Measurements from ENCODE around the gene SPEN.

SPEN gene

DNA sequence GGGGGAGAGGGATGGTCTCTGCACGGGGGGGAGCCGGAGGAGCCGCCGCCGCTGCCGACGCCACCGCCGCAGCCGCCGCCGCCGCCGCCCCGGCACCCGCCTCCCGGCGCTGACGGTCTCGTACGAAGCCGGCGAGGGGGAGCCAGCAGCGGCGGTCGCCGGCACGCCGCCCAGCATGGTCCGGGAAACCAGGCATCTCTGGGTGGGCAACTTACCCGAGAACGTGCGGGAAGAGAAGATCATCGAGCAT, 311 bp downstream of the SPEN start:
- H3K4me2 ChIP-seq: peak overlapping the region; percentile 92
- no peaks in the 10 kb centered on the region for H3K27me3 ChIP-seq
- H4K20me1 ChIP-seq: peaks cover 32% of the 10 kb centered on the region
- H3K36me3 ChIP-seq: no peaks in the 10 kb centered on the region
- TF ChIP-seq Cebpa-rat (IDR thresholded peaks at IDR 0.05): no peak
- H3K9me3 ChIP-seq: no peaks in the 10 kb centered on the region
- peak overlapping the region; percentile 99 for H3K9ac ChIP-seq
- peak overlapping the region; percentile 99 for H3K4me3 ChIP-seq
- H3K4me1 ChIP-seq: peaks cover 71% of the 10 kb centered on the region
- H3K27ac ChIP-seq: peak overlapping the region; percentile 98

DNA sequence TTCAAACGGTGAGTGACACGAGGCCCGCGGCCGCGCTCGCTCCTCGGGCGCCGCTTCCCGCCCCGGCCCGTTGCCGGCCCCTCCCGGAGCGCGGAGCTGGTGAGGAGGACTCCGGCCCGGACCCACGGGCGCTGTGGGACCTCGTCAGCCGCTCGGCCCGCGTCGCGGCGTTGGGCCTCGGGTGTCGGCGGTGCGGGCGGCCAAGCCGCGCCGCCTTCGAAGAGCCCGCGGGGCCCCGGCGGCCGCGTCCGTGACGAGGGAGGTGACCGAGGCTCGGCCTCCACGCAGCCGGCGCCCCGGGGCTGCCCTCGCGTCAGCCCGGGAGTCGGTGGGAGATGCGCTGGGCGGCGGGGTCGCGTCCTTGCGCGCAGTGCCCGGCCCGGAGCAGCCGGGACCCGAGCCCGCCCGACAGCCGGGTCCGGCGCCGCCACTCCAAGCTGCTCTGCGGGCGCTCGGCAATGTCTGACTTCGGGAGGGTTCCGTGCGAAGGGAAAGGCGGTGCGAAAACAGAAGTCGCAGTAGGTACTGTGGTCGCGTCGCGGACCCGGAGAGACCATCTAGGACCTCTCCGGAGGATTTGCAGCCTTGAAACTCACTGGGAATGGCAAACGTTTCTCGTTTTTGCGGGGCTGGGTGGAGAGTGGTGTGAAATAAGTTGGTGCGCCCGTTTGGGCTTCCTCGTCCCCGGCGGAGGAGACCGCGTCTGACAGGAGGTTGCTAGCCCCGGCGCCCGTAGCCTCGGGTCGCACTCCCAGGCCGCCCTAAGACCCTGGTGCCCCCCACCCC, 829 bp downstream of the SPEN start:
- peaks cover 37% of the 10 kb centered on the region for H4K20me1 ChIP-seq
- H3K4me2 ChIP-seq: peak overlapping the region; percentile 92
- H3K27me3 ChIP-seq: no peaks in the 10 kb centered on the region
- peak overlapping the region; percentile 99 for H3K9ac ChIP-seq
- no peak for TF ChIP-seq Cebpa-rat (IDR thresholded peaks at IDR 0.05)
- H3K9me3 ChIP-seq: no peaks in the 10 kb centered on the region
- peaks cover 71% of the 10 kb centered on the region for H3K4me1 ChIP-seq
- peaks cover 3% of the 10 kb centered on the region; the same call in 1 of the 2 replicates for H3K36me3 ChIP-seq
- peak overlapping the region; percentile 98 for H3K27ac ChIP-seq
- peak overlapping the region; percentile 99 for H3K4me3 ChIP-seq

DNA sequence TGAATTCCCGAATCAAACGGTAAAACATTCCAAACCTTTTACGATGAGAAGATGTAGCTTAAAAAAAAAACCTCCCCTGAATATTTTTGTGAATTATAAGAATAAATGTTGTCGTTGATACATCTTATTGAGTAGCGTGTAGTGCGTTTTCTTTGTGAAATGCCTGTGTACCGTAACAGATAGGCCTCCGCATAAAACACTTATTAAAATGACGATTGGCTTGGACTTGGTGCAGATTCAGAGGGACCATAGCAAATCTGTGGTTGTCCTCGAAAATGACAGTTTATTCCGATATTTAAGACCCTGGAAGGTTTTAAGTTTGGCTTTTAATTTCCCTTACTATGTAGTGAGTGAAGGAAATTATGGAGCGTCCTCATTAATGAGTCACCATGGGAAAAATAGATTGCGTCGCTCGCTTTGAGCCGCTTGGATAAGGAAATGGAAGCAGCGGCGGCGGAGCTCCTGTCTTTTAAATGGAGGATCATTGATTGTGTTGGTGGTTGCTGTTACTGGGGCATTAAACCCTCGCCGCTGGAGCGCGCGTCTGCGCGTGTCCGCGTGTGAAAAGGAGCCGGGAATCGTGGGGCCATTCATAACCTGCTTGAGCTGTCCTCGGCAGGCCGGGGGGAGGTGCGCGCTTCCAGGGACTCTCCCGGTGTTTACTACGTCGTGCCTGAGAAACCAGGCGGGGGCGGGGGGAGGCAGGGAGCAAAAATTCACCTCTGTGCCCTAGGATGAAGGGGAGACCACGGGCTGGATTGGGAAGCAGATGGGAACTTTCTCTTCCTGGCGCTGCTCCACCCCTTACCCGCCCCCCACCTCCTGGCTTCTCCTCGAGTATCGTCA, 1.6 kb downstream of the SPEN start:
- peaks cover 9% of the 10 kb centered on the region; the same call in 1 of the 2 replicates for H3K36me3 ChIP-seq
- H3K9me3 ChIP-seq: no peaks in the 10 kb centered on the region
- peak overlapping the region; percentile 98 for H3K27ac ChIP-seq
- peak overlapping the region; percentile 99 for H3K9ac ChIP-seq
- peak overlapping the region; percentile 99 for H3K4me3 ChIP-seq
- H3K27me3 ChIP-seq: no peaks in the 10 kb centered on the region
- peak overlapping the region; percentile 92 for H3K4me2 ChIP-seq
- no peak for TF ChIP-seq Cebpa-rat (IDR thresholded peaks at IDR 0.05)
- peaks cover 45% of the 10 kb centered on the region for H4K20me1 ChIP-seq
- peaks cover 69% of the 10 kb centered on the region for H3K4me1 ChIP-seq

DNA sequence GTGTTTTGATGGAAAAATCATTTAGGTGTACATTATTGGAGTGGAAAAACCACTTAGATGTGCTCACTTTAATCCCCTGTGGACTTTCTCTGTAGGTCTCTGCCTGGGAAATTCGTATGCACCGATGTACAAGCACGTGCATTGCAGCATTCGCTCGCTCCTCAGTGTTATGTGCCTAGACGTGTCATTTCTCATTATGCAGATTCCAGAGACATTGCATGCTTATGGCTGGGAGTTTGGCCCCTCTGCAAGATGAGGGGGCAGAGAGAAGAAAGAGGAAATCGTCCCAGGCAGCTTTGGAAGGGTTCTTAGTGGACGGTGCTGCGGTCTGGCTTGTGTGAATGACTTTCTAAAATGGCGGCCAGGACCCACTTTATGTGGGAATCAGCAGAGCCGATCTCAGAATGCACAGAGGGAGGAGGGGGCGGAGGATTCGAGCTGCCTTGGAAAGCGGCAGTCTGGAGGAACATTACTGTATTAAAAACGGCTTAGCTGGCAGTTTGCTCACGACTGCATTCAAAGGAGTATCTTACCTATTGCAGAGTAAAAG, 2.3 kb downstream of the SPEN start:
- H3K4me1 ChIP-seq: peaks cover 62% of the 10 kb centered on the region

DNA sequence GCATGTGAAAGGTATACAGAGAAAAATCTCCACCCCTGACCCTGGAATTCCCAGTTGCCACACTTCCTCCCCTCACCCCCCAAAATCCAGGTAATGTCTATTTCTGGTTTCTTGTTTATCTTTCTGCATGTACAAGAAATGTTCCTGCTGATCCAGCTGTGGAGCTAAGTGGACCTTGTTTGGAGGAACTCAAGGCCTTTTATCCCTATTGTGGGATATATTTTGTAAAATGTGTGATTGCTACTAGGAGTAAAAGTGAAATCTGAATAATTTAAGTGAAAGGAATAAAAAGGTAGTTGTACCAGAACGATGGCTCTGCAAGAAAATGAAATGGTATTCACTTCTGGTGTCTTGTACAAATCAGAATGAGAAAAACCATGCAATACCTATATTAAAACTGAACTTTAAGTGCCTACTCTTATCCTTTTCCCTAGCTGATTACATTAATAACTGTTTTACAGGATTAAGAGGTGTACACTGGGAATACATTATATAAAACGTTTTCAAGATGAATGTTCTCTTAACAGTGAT, 3.0 kb downstream of the SPEN start:
- Histone ChIP-seq H3K4me2 (peak overlapping the region; percentile 92), H3K9me3 (no peaks in the 10 kb centered on the region), H3K36me3 (peaks cover 9% of the 10 kb centered on the region; the same call in 1 of the 2 replicates), H4K20me1 (peaks cover 59% of the 10 kb centered on the region), H3K27ac (peak overlapping the region; percentile 98), H3K27me3 (no peaks in the 10 kb centered on the region), H3K4me3 (peak overlapping the region; percentile 99), H3K9ac (peak overlapping the region; percentile 99), H3K4me1 (peaks cover 58% of the 10 kb centered on the region)
- TF ChIP-seq Cebpa-rat (IDR thresholded peaks at IDR 0.05): no peak

More for the DNA sequence above, 2.3 kb downstream of the SPEN start:
- peak overlapping the region; percentile 99 for H3K4me3 ChIP-seq
- H3K9ac ChIP-seq: peak overlapping the region; percentile 99
- peak overlapping the region; percentile 92 for H3K4me2 ChIP-seq
- H3K27me3 ChIP-seq: no peaks in the 10 kb centered on the region
- H4K20me1 ChIP-seq: peaks cover 52% of the 10 kb centered on the region
- no peak for TF ChIP-seq Cebpa-rat (IDR thresholded peaks at IDR 0.05)
- H3K27ac ChIP-seq: peak overlapping the region; percentile 98
- peaks cover 9% of the 10 kb centered on the region; the same call in 1 of the 2 replicates for H3K36me3 ChIP-seq
- H3K9me3 ChIP-seq: no peaks in the 10 kb centered on the region

DNA sequence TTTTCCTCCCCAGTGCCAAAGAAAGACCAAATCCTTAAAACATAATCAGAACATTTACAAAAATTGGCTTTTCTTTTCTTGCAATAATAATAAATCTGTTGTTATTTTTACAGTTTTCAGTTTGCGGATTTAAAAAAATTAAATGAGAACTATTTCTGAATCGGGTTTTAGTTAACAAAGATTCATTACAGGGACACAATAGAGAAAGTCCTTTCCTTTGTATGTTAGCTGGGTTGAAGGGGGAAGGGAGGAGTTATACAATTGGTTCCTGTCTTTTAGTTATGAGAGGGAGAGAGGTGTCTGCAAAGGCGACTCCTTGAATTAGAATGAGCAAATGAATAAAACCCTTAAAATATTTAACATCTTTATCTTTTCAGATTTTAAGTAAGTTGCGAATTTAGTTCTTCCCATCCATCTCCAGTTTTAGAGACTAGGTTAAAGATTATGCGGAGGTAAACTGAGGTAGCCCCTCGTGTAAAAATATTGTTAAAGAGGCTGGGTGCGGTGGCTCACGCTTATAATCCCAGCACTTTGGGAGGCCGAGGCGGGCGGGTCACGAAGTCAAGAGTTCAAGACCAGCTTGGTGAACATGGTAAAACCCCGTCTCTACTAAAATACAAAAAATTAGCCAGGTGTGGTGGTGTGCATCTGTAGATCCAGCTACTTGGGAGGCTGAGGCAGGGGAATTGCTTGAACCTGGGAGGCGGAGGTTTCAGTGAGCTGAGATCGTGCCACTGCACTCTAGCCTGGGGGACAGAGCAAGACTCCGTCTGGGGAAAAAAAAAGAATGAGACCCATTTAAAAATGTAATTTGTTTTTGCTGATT, 3.9 kb downstream of the SPEN start:
- no peaks in the 10 kb centered on the region for H3K27me3 ChIP-seq
- peak overlapping the region; percentile 99; the same call in 1 of the 2 replicates for H3K9ac ChIP-seq
- peak overlapping the region; percentile 92 for H3K4me2 ChIP-seq
- no peaks in the 10 kb centered on the region for H3K9me3 ChIP-seq
- H3K4me1 ChIP-seq: peaks cover 56% of the 10 kb centered on the region
- H3K27ac ChIP-seq: peak overlapping the region; percentile 98
- H4K20me1 ChIP-seq: peaks cover 68% of the 10 kb centered on the region
- peaks cover 9% of the 10 kb centered on the region; the same call in 1 of the 2 replicates for H3K36me3 ChIP-seq
- peak overlapping the region; percentile 99; the same call in 1 of the 2 replicates for H3K4me3 ChIP-seq
- no peak for TF ChIP-seq Cebpa-rat (IDR thresholded peaks at IDR 0.05)

DNA sequence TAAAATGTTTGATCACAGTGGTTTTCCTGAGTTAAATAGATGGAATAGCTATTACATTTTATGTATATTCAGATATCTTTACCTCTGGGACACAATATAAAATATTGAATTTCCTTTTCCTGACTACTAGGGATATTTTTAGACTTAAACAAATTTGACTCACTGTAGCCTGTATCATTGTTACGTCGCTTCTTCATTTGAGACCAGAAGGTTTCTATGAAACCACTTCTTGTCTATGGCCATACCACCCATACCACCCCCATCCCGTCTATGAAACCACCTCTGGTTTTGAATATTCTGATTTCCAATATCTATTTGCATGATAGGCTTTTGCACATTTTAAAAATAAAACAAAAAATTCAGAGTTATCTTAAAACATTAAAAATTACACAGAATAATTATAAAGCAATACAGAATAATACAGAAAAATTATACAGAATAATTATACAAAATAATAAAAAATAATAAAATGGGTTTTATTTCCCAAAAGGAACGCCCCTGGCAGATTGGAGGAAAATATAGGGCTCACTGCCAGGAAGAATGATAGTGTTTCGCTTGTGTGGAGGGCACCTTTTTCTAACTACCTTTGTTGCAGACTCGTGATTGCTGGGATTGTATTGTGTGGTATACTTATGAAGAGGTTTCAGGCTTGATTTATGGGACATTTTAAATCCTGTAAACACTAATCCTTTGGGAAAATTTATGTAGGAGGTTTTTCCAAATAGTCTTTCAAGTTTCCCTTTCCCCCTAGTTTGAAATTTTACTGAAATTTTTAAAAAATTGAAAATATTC, 4.7 kb downstream of the SPEN start:
- H3K9me3 ChIP-seq: no peaks in the 10 kb centered on the region
- peaks cover 50% of the 10 kb centered on the region for H3K4me1 ChIP-seq
- peaks cover 9% of the 10 kb centered on the region; the same call in 1 of the 2 replicates for H3K36me3 ChIP-seq
- H3K27ac ChIP-seq: peak overlapping the region; percentile 22
- H3K9ac ChIP-seq: peak overlapping the region; percentile 6; the same call in 1 of the 2 replicates
- peak overlapping the region; percentile 92 for H3K4me2 ChIP-seq
- H4K20me1 ChIP-seq: peaks cover 76% of the 10 kb centered on the region
- no peaks in the 10 kb centered on the region for H3K27me3 ChIP-seq
- no peak for TF ChIP-seq Cebpa-rat (IDR thresholded peaks at IDR 0.05)
- H3K4me3 ChIP-seq: no peak overlapping the region

DNA sequence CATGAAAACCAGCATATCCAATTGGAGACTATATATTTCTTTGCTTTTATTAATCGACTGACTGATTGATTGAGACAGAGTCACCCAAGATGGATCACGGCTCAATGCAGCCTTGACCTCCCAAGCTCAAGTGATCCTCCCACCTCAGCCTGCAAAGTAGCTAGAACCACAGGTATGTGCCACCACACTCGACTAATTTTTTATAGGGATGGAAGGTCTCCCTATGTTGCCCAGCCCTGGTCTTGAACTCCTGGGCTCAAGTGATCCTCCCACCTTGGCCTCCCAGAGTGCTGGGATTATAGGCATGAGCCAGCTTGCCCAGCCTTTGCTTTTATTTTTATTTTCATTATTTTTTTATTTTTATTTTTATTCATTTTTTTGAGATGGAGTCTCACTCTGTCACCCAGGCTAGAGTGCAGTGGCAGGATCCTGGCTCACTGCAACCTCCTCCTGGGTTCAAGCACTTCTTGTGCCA, 5.4 kb downstream of the SPEN start:
- Histone ChIP-seq H3K9ac (no peak overlapping the region), H3K27me3 (no peaks in the 10 kb centered on the region), H4K20me1 (peaks cover 82% of the 10 kb centered on the region), H3K4me3 (no peak overlapping the region), H3K4me2 (peak overlapping the region; percentile 92), H3K36me3 (peaks cover 12% of the 10 kb centered on the region; the same call in 1 of the 2 replicates), H3K9me3 (no peaks in the 10 kb centered on the region), H3K27ac (0 out of 2 replicates have a peak overlapping the region, but pooled peaks have one; percentile 22), H3K4me1 (peaks cover 50% of the 10 kb centered on the region)
- TF ChIP-seq Cebpa-rat (IDR thresholded peaks at IDR 0.05): no peak

Measured in BLaER1 (cell line).